GM21723 (cell line): ENCODE measurements around the gene PLAC8.
"Not testable (repeated sequence)": the region's sequence is repeated elsewhere in the genome, so short reads cannot be mapped to it uniquely, and the experiment has no call there.

Experiments used
- ATAC-seq: cut with Tn5 transposase; IDR thresholded peaks from one replicate; pipeline ENCODE4 v1.9.1; 2021; ENCODE audit warnings: mild to moderate bottlenecking, moderate library complexity; ENCODE audit not compliant: unreplicated experiment

PLAC8 gene

GRCh38 chr4:83112678-83113428 is 1.7 kb downstream of the PLAC8 start:
- no peak for ATAC-seq

- ATAC-seq, result peak; percentile 43
Measured at GRCh38 chr4:83112231-83112630, 2.3 kb downstream of the PLAC8 start.

- ATAC-seq, result not testable (repeated sequence)
Measured at GRCh38 chr4:83111751-83112141, 2.8 kb downstream of the PLAC8 start.

GRCh38 chr4:83110970-83111750 is 3.4 kb downstream of the PLAC8 start:
- ATAC-seq, result no peak

GRCh38 chr4:83110223-83110945 is 4.1 kb downstream of the PLAC8 start:
- ATAC-seq, result peak; percentile 71

GRCh38 chr4:83109480-83110222 is 4.9 kb downstream of the PLAC8 start:
- peak; percentile 18 for ATAC-seq

- ATAC-seq, result no peak
Measured at GRCh38 chr4:83108101-83108861, 6.2 kb downstream of the PLAC8 start.

- no peak for ATAC-seq
Measured at GRCh38 chr4:83107631-83108030, 6.9 kb downstream of the PLAC8 start.

- ATAC-seq, result no peak
Measured at GRCh38 chr4:83104991-83105390, 9.5 kb downstream of the PLAC8 start.

GRCh38 chr4:83096397-83096796 is 18.1 kb downstream of the PLAC8 start:
- ATAC-seq, result no peak

- ATAC-seq, result no peak
Measured at GRCh38 chr4:83093060-83093640, 21.4 kb downstream of the PLAC8 start.

- no peak for ATAC-seq
Measured at GRCh38 chr4:83089410-83090157, 24.9 kb downstream of the PLAC8 start.

- ATAC-seq, result not testable (repeated sequence)
Measured at GRCh38 chr4:83084956-83085355, 29.6 kb downstream of the PLAC8 start.

- ATAC-seq, result peak; percentile 61
Measured at GRCh38 chr4:83083925-83084475, 30.5 kb downstream of the PLAC8 start.

GRCh38 chr4:83082777-83083176 is 31.8 kb downstream of the PLAC8 start:
- no peak for ATAC-seq

- ATAC-seq, result no peak
Measured at GRCh38 chr4:83080561-83080960, 34.0 kb downstream of the PLAC8 start.

GRCh38 chr4:83075311-83076095 is 39.0 kb downstream of the PLAC8 start:
- no peak for ATAC-seq

- ATAC-seq, result not testable (repeated sequence)
Measured at GRCh38 chr4:83074783-83075182, 39.7 kb downstream of the PLAC8 start.
